ENCODE results near the gene ASTN2. TPM values are rescaled to one million over a fixed set of nuclear protein-coding genes. Genes with fewer than 3 reads are reported as not detected.

ASTN2 gene
- total RNA-seq, 2 experiments from 2014 or later: 1.7 to 4.2 TPM

- DNase-seq (ENCODE audit: low spot score): no peak
- Histone ChIP-seq H3K4me3 (ENCODE audit: low read depth, low read length, poor library complexity, severe bottlenecking) (no peak overlapping the region), H3K4me2 (ENCODE audit: low read length) (no peak overlapping the region), H3K36me3 (ENCODE audit: insufficient read depth, low read length) (no peaks in the 10 kb centered on the region), H3K9me3 (ENCODE audit: low read length) (no peaks in the 10 kb centered on the region), H3K27ac (ENCODE audit: low read depth, low read length, poor library complexity, severe bottlenecking) (no peak overlapping the region), H3K79me2 (ENCODE audit: insufficient read depth, low read depth, low read length) (no peaks in the 10 kb centered on the region), H3K9me2 (ENCODE audit: insufficient read depth, low read length) (no peaks in the 10 kb centered on the region), H3K4me1 (ENCODE audit: insufficient read depth, low read length, poor library complexity, severe bottlenecking) (no peaks in the 10 kb centered on the region), H4K20me1 (ENCODE audit: insufficient read depth, low read length) (no peaks in the 10 kb centered on the region), H2AFZ (ENCODE audit: low read length) (no peak overlapping the region)
- TF ChIP-seq, protein P1, sequence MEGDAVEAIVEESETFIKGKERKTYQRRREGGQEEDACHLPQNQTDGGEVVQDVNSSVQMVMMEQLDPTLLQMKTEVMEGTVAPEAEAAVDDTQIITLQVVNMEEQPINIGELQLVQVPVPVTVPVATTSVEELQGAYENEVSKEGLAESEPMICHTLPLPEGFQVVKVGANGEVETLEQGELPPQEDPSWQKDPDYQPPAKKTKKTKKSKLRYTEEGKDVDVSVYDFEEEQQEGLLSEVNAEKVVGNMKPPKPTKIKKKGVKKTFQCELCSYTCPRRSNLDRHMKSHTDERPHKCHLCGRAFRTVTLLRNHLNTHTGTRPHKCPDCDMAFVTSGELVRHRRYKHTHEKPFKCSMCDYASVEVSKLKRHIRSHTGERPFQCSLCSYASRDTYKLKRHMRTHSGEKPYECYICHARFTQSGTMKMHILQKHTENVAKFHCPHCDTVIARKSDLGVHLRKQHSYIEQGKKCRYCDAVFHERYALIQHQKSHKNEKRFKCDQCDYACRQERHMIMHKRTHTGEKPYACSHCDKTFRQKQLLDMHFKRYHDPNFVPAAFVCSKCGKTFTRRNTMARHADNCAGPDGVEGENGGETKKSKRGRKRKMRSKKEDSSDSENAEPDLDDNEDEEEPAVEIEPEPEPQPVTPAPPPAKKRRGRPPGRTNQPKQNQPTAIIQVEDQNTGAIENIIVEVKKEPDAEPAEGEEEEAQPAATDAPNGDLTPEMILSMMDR (conservative IDR thresholded peaks at IDR 0.05; ENCODE audit: low read length): no peak
- no peak for TF ChIP-seq EZH2phosphoT487 (IDR thresholded peaks at IDR 0.05; ENCODE audit: borderline replicate concordance, low read depth, low read length)
- ChIA-PET CTCF (ENCODE audit: unreplicated experiment) (no interaction called here), POLR2A (no interaction called here)
- no TSS peak for BruUV-seq (replicated peaks)
- intact Hi-C loops (cut with micrococcal nuclease; ENCODE audit: unreplicated experiment): no loop called here
These were observed 966.4 kb downstream of the ASTN2 start for GRCh38 chr9:116448431-116448830.

DNA sequence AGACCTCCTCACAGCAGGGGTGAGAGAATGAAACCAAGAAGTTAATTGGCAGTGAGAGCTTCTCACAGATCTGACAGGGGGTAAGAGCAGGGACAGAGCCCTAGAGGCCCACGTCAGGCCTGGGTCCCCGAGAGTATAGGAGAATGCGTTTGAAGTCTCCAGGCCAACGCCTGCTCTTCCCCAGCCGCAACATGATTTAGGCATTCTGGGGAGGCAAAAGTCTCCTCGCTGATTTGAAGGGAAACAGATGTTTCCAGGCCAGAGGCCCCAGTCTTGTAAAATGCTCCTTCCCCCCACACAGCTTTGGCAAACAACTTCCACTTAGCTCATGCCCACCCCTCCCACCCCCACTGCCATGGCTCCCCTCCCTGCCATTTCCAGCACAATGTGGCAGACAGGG is 966.9 kb downstream of the ASTN2 start:
- H3K79me2 ChIP-seq (ENCODE audit: insufficient read depth, low read depth, low read length): no peaks in the 10 kb centered on the region
- DNase-seq (ENCODE audit: low spot score): no peak
- H4K20me1 ChIP-seq (ENCODE audit: insufficient read depth, low read length): no peaks in the 10 kb centered on the region
- H3K27ac ChIP-seq (ENCODE audit: low read depth, low read length, poor library complexity, severe bottlenecking): no peak overlapping the region
- H3K4me3 ChIP-seq (ENCODE audit: low read depth, low read length, poor library complexity, severe bottlenecking): no peak overlapping the region
- H2AFZ ChIP-seq (ENCODE audit: low read length): no peak overlapping the region
- H3K9me3 ChIP-seq (ENCODE audit: low read length): no peaks in the 10 kb centered on the region
- TF ChIP-seq, protein P1 (conservative IDR thresholded peaks at IDR 0.05; ENCODE audit: low read length): no peak
- TF ChIP-seq EZH2phosphoT487 (IDR thresholded peaks at IDR 0.05; ENCODE audit: borderline replicate concordance, low read depth, low read length): no peak
- intact Hi-C loops (cut with micrococcal nuclease; ENCODE audit: unreplicated experiment): no loop called here
- H3K9me2 ChIP-seq (ENCODE audit: insufficient read depth, low read length): no peaks in the 10 kb centered on the region
- no TSS peak for BruUV-seq (replicated peaks)
- no peaks in the 10 kb centered on the region for H3K36me3 ChIP-seq (ENCODE audit: insufficient read depth, low read length)
- ChIA-PET CTCF (ENCODE audit: unreplicated experiment) (no interaction called here), POLR2A (no interaction called here)
- H3K4me2 ChIP-seq (ENCODE audit: low read length): no peak overlapping the region
- no peaks in the 10 kb centered on the region for H3K4me1 ChIP-seq (ENCODE audit: insufficient read depth, low read length, poor library complexity, severe bottlenecking)

DNA sequence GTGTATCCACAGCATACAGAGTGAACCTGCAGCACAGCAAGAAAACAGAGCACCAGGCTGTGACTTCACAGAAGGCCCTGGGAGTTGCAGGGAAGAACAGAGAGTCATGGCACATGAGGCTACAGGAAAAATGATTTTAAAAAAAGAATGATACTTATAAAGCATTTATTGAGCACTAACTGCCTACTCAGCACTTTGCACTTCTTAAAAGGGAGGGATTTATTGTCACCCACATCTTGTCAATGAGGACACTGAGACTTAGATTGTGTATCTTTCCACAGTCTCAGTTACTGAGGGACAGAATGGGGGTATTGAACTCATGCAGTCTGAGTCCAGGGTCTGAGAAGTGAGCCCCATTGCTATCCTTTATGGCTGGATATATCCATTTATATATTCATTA is 972.3 kb downstream of the ASTN2 start:
- ChIA-PET POLR2A (no interaction called here), CTCF (ENCODE audit: unreplicated experiment) (no interaction called here)
- no peaks in the 10 kb centered on the region for H3K79me2 ChIP-seq (ENCODE audit: insufficient read depth, low read depth, low read length)
- H4K20me1 ChIP-seq (ENCODE audit: insufficient read depth, low read length): no peaks in the 10 kb centered on the region
- TF ChIP-seq EZH2phosphoT487 (IDR thresholded peaks at IDR 0.05; ENCODE audit: borderline replicate concordance, low read depth, low read length): no peak
- TF ChIP-seq, protein P1 (conservative IDR thresholded peaks at IDR 0.05; ENCODE audit: low read length): no peak
- no peak overlapping the region for H2AFZ ChIP-seq (ENCODE audit: low read length)
- H3K9me2 ChIP-seq (ENCODE audit: insufficient read depth, low read length): no peaks in the 10 kb centered on the region
- intact Hi-C loops (cut with micrococcal nuclease; ENCODE audit: unreplicated experiment): no loop called here
- no peaks in the 10 kb centered on the region for H3K9me3 ChIP-seq (ENCODE audit: low read length)
- BruUV-seq (replicated peaks): no TSS peak
- no peak overlapping the region for H3K4me3 ChIP-seq (ENCODE audit: low read depth, low read length, poor library complexity, severe bottlenecking)
- H3K4me1 ChIP-seq (ENCODE audit: insufficient read depth, low read length, poor library complexity, severe bottlenecking): no peaks in the 10 kb centered on the region
- no peak overlapping the region for H3K4me2 ChIP-seq (ENCODE audit: low read length)
- DNase-seq (ENCODE audit: low spot score): no peak
- no peaks in the 10 kb centered on the region for H3K36me3 ChIP-seq (ENCODE audit: insufficient read depth, low read length)
- no peak overlapping the region for H3K27ac ChIP-seq (ENCODE audit: low read depth, low read length, poor library complexity, severe bottlenecking)
